SK-N-MC (cell line): ENCODE measurements around the gene DLST.

Source experiments
- EZH2 ChIP-seq: fragments of 200-600 bp; sonication (generic); IDR thresholded peaks from one replicate; pipeline ENCODE4 v1.6.1; 2017; ENCODE audit warnings: antibody characterized with exemption
- POLR2AphosphoS5 ChIP-seq: IDR thresholded peaks from 2 replicates; pipeline ENCODE4 v1.6.1; 2012; ENCODE audit warnings: mild to moderate bottlenecking, low read depth, low read length, borderline replicate concordance

- TF ChIP-seq EZH2 = no peak
- no peak for TF ChIP-seq POLR2AphosphoS5
These were observed 23.2 kb downstream of the DLST start for GRCh38 chr14:74904635-74905503.
